ENCODE results near the gene SLC10A3. TPM values are rescaled to one million over a fixed set of nuclear protein-coding genes. Genes with fewer than 3 reads are reported as not detected.

Gene SLC10A3
- polyA plus RNA-seq, 1 of the 3 experiments (the other 2 are of a cell fraction) = 29.7 TPM

DNA sequence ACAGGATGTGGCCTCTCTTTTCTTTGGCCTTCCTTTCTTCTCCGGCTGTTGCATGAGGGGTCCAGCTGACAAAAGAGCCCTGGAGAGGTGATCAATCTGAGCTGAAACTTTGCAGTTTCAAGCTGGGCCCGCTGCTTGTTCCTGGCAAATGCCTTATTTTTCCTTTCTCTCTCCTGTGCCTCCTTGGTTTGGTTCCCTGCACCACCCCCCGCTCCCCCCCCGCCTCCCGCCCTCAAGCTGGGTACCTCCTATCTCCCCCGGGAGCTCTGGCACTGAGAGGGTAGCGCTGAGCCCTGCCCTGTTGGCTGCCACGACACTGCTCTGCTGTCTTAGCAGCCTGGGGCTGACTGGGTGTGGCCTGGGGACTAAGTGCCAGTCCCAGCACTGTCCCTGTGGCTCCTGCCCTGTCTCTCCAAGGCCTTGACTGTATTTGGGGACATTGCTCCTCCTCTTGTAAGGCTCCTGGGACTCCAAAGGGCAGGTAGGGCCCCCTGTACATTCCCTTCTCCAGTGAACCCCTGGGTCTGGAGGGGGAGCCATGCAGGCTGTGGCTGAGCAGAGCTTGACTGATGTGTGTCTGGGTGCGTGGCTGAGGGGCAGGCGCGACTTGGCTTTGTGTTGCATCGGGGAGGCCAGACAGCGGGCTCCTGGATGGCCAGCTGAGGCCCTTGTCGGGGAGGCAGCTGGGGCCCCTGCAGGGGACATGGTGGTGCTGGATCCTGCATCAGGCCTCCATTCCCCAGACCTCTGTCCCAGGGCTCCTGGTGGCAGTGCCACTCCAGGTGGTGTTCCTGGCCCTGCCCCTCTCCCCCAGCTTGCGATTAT is 31.3 kb downstream of the SLC10A3 start:
- peaks cover 35% of the 10 kb centered on the region for H3K79me2 ChIP-seq (ENCODE audit: insufficient read depth)
- H3K27ac ChIP-seq (ENCODE audit: low read depth in 2 of 2, low read length in 1 of 2) = peak overlapping the region in 1 of 2 experiments; percentile 17; a peak in 1 of 4 replicates
- POLR2A ChIA-PET = interaction anchor here (0.8 to 2.1 kb wide), 8 partner anchors 14 to 75 kb away, joined by 3 to 8 read pairs (median 3); partner anchors contain the start of genes LAGE3 and UBL4A
- no peak overlapping the region for H2AFZ ChIP-seq (ENCODE audit: low read depth)
- H3K9ac ChIP-seq = peak overlapping the region; percentile 68
- H3K36me3 ChIP-seq (replicated peaks in 1 of 2; ENCODE audit: control insufficient read depth in 1 of 2, insufficient read depth in 2 of 2, low read length in 1 of 2) = peaks cover 0 to 10% of the 10 kb centered on the region in 2 experiments
- H3K4me3 ChIP-seq (ENCODE audit: low read depth in 2 of 2, low read length in 1 of 2) = peak overlapping the region; percentile 66 to 67
- TF ChIP-seq TAF1 (IDR thresholded peaks at IDR 0.05; ENCODE audit: borderline replicate concordance, low read depth, low read length) = no peak
- TF ChIP-seq GABPA (IDR thresholded peaks at IDR 0.05; ENCODE audit: low read depth) = no peak
- TF ChIP-seq SIN3A (IDR thresholded peaks at IDR 0.05; ENCODE audit: borderline replicate concordance, low read depth, low read length) = no peak
- TF ChIP-seq, protein P1, sequence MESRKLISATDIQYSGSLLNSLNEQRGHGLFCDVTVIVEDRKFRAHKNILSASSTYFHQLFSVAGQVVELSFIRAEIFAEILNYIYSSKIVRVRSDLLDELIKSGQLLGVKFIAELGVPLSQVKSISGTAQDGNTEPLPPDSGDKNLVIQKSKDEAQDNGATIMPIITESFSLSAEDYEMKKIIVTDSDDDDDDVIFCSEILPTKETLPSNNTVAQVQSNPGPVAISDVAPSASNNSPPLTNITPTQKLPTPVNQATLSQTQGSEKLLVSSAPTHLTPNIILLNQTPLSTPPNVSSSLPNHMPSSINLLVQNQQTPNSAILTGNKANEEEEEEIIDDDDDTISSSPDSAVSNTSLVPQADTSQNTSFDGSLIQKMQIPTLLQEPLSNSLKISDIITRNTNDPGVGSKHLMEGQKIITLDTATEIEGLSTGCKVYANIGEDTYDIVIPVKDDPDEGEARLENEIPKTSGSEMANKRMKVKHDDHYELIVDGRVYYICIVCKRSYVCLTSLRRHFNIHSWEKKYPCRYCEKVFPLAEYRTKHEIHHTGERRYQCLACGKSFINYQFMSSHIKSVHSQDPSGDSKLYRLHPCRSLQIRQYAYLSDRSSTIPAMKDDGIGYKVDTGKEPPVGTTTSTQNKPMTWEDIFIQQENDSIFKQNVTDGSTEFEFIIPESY (IDR thresholded peaks at IDR 0.05; ENCODE audit: borderline replicate concordance, low read depth) = no peak
- TF ChIP-seq MXI1 (IDR thresholded peaks at IDR 0.05; ENCODE audit: low read depth, low read length) = no peak
- TF ChIP-seq NRF1 (IDR thresholded peaks at IDR 0.05; ENCODE audit: low read depth, low read length) = no peak
- TF ChIP-seq, protein P2, sequence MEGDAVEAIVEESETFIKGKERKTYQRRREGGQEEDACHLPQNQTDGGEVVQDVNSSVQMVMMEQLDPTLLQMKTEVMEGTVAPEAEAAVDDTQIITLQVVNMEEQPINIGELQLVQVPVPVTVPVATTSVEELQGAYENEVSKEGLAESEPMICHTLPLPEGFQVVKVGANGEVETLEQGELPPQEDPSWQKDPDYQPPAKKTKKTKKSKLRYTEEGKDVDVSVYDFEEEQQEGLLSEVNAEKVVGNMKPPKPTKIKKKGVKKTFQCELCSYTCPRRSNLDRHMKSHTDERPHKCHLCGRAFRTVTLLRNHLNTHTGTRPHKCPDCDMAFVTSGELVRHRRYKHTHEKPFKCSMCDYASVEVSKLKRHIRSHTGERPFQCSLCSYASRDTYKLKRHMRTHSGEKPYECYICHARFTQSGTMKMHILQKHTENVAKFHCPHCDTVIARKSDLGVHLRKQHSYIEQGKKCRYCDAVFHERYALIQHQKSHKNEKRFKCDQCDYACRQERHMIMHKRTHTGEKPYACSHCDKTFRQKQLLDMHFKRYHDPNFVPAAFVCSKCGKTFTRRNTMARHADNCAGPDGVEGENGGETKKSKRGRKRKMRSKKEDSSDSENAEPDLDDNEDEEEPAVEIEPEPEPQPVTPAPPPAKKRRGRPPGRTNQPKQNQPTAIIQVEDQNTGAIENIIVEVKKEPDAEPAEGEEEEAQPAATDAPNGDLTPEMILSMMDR (IDR thresholded peaks at IDR 0.05) = no peak
- no peak for TF ChIP-seq FOXJ3 (CRISPR knock-in tag; IDR thresholded peaks at IDR 0.05)
- TF ChIP-seq CHD2 (IDR thresholded peaks at IDR 0.05; ENCODE audit: low read length, partially characterized antibody) = no peak
- no peak for TF ChIP-seq EZH2phosphoT487 (IDR thresholded peaks at IDR 0.05; ENCODE audit: borderline replicate concordance, low read depth)
- TF ChIP-seq POLR2AphosphoS5 (IDR thresholded peaks at IDR 0.05; ENCODE audit: low read depth, low read length) = no peak
- TF ChIP-seq, protein P3, sequence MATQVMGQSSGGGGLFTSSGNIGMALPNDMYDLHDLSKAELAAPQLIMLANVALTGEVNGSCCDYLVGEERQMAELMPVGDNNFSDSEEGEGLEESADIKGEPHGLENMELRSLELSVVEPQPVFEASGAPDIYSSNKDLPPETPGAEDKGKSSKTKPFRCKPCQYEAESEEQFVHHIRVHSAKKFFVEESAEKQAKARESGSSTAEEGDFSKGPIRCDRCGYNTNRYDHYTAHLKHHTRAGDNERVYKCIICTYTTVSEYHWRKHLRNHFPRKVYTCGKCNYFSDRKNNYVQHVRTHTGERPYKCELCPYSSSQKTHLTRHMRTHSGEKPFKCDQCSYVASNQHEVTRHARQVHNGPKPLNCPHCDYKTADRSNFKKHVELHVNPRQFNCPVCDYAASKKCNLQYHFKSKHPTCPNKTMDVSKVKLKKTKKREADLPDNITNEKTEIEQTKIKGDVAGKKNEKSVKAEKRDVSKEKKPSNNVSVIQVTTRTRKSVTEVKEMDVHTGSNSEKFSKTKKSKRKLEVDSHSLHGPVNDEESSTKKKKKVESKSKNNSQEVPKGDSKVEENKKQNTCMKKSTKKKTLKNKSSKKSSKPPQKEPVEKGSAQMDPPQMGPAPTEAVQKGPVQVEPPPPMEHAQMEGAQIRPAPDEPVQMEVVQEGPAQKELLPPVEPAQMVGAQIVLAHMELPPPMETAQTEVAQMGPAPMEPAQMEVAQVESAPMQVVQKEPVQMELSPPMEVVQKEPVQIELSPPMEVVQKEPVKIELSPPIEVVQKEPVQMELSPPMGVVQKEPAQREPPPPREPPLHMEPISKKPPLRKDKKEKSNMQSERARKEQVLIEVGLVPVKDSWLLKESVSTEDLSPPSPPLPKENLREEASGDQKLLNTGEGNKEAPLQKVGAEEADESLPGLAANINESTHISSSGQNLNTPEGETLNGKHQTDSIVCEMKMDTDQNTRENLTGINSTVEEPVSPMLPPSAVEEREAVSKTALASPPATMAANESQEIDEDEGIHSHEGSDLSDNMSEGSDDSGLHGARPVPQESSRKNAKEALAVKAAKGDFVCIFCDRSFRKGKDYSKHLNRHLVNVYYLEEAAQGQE (IDR thresholded peaks at IDR 0.05; ENCODE audit: low read depth, low read length) = no peak
- TF ChIP-seq, protein P4, sequence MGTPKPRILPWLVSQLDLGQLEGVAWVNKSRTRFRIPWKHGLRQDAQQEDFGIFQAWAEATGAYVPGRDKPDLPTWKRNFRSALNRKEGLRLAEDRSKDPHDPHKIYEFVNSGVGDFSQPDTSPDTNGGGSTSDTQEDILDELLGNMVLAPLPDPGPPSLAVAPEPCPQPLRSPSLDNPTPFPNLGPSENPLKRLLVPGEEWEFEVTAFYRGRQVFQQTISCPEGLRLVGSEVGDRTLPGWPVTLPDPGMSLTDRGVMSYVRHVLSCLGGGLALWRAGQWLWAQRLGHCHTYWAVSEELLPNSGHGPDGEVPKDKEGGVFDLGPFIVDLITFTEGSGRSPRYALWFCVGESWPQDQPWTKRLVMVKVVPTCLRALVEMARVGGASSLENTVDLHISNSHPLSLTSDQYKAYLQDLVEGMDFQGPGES (IDR thresholded peaks at IDR 0.05; ENCODE audit: low read depth, low read length) = no peak
- TF ChIP-seq SMC3 (IDR thresholded peaks at IDR 0.05; ENCODE audit: low read depth, low read length) = no peak
- no peak for TF ChIP-seq FOXM1 (IDR thresholded peaks at IDR 0.05; ENCODE audit: low read depth)
- no peak for TF ChIP-seq GATA2 (CRISPR knock-in tag; IDR thresholded peaks at IDR 0.05)
- TF ChIP-seq, protein P5, sequence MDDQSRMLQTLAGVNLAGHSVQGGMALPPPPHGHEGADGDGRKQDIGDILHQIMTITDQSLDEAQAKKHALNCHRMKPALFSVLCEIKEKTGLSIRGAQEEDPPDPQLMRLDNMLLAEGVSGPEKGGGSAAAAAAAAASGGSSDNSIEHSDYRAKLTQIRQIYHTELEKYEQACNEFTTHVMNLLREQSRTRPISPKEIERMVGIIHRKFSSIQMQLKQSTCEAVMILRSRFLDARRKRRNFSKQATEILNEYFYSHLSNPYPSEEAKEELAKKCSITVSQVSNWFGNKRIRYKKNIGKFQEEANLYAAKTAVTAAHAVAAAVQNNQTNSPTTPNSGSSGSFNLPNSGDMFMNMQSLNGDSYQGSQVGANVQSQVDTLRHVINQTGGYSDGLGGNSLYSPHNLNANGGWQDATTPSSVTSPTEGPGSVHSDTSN (IDR thresholded peaks at IDR 0.05) = no peak
- no peak for TF ChIP-seq TCF12 (IDR thresholded peaks at IDR 0.05)
- no peak for TF ChIP-seq RFX5 (IDR thresholded peaks at IDR 0.05; ENCODE audit: low read length)
- DNase-seq = peak; percentile 70
- no peaks in the 10 kb centered on the region for H3K27me3 ChIP-seq (ENCODE audit: insufficient read depth)
- peaks cover 0 to 12% of the 10 kb centered on the region in 2 experiments; a peak in 1 of 4 replicates for H3K4me1 ChIP-seq (ENCODE audit: control insufficient read depth in 1 of 2, insufficient read depth in 2 of 2, low read depth in 1 of 2, low read length in 1 of 2)
- peaks cover 36% of the 10 kb centered on the region for H4K20me1 ChIP-seq (ENCODE audit: insufficient read depth)
- H3K9me2 ChIP-seq = no peaks in the 10 kb centered on the region
- 15% methylated on average over 10 of the region's 15 CpGs for WGBS (ENCODE audit: low lambda C conversion rate)
- peak overlapping the region; percentile 82 for H3K4me2 ChIP-seq
- H3K9me3 ChIP-seq = no peaks in the 10 kb centered on the region
- peaks cover 4% of the 10 kb centered on the region for H3F3A ChIP-seq (replicated peaks; ENCODE audit: insufficient read depth)
- CTCF ChIA-PET = interaction anchor here (0.9 to 1.5 kb wide), 4 partner anchors 22 to 75 kb away, joined by 3 to 4 read pairs (median 3); partner anchors contain the start of gene UBL4A
